CD4-positive, alpha-beta T cell treated with Interleukin-15 for 4 hours (primary cell): ENCODE measurements around the gene CLASP1.
"Not testable (repeated sequence)": the region's sequence is repeated elsewhere in the genome, so short reads cannot be mapped to it uniquely, and the experiment has no call there.

Source experiments
- DNase-seq: peaks from one replicate; pipeline ENCODE4 v3.0.0-alpha.2; 2020; ENCODE audit warnings: low spot score

The CLASP1 gene

GRCh38 chr2:121374412-121375075 is 274.7 kb downstream of the CLASP1 start:
- DNase-seq: not testable (repeated sequence)

DNA sequence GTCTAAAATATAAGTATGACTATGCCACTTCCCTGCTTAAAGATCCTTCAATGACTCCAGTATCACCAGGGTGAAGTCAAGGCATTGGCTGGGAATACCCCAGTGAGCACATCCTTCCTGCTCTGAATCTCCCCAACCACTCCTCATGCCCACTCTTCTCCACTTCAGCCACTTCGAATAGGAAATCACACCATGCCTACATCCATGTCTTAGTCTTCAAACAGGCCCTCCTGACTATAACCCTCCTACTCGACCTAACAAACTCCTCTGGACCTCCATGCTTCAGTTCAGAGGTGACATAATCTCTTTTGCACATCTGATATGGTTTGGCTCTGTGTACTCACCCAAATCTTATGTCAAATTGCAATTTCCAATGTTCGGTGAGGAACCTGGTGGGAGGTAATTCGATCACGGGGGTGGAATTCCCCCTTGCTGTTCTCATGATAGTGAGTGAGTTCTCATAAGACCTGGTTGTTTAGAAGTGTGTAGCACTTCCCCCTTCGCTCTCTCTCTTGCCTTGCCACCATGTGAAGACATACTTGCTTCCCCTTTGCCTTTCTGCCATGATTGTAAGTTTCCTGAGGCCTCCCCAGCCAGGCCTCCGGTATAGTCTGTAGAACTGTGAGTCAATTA is 276.4 kb downstream of the CLASP1 start:
- no peak for DNase-seq

DNA sequence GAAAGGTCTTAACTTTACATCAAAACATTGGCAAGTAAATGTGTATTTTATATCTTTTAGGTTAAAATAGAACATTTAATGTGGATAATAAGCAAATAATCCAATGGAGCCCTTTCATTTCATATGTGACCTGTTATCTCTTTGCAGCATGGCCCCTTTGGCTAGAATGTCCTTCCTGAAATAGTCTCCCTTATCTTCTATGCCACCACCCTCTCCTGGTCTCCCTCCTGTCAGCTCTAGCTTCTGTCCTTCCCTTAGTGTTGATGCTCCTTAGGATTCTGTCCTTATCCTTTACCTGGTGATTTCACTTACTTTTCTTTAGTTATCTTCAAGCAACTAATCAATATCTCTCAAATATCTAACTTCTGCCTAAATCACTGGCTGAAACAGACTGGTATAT is 277.2 kb downstream of the CLASP1 start:
- no peak for DNase-seq

GRCh38 chr2:121368836-121369235 is 280.4 kb downstream of the CLASP1 start:
- no peak for DNase-seq

GRCh38 chr2:121368155-121368554 is 281.1 kb downstream of the CLASP1 start:
- DNase-seq: no peak

- DNase-seq: no peak
Observed at GRCh38 chr2:121367246-121367900, 281.9 kb downstream of the CLASP1 start.

DNA sequence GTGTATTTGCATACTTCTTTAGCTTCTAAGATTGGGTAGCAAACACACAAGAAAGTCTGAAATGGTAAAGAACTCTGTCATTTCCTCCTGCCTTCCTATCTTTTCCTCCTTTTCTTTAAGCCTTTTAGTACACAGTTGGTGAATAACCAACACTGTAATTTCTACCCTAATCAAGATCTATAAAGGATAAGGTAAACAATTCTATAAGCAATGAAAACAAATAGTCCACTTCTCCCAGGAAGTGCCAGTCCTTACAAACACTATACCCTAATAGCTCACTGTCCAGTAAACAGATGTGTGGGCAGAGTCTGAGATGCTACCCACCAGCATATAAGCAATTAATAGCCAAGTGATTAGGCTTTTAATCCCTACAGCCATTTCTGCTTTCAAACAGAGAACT is 283.2 kb downstream of the CLASP1 start:
- DNase-seq: no peak

DNA sequence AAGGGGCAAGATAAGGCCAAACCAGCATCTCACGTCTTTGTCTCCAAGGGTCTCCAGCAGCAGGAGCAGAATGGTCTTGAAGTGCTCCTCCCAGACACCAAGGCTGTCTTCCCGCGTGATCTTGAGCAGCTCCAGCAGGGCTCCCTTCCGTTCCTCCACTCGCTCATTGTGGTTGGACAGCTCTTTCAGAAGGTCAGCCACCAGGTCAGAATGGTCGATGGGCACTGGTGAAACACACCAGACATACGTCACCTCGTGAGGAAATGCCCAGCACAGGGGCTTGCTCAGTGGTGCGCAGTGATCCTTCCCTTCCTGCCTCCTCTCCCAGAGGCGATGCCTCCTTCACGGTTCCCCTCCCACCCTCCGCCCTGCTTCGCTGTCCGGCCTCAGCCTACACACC is 284.2 kb downstream of the CLASP1 start:
- DNase-seq: no peak

DNA sequence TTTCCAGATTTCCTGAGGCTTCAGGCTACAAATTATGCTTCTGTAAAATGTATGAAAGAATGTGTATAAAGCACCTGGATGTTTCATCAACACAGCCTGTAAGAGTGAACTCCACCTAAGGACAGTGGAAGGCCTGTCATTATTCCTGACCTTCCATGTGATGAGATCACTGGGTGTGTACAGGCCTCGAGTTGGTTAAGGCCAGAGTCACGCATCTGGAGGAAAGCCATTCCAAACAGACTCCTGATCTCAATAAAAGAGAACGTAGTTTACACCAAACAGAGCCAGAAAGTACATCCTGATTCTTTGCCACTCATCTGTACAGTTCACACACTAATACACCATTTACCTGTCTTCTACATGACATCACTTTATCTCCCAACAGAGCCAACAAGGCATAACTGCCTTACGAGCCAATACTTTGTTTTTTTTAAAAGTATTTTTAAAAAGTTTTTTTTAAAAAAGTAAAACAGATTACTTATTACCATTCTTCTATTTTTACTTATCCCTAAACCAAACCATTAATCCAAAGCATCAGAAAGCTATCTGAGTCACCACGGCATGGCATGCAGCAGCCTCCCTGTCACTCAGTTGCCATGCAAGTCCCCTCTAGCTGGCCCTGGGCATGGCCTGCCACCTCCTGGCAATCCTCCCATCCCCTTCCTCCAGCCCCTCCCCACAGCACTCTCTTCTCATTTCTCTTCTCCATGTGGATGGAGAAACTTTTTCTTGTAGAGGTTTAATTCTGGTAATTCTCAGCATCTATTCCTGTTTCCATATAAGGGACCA is 285.4 kb downstream of the CLASP1 start:
- DNase-seq: no peak

DNA sequence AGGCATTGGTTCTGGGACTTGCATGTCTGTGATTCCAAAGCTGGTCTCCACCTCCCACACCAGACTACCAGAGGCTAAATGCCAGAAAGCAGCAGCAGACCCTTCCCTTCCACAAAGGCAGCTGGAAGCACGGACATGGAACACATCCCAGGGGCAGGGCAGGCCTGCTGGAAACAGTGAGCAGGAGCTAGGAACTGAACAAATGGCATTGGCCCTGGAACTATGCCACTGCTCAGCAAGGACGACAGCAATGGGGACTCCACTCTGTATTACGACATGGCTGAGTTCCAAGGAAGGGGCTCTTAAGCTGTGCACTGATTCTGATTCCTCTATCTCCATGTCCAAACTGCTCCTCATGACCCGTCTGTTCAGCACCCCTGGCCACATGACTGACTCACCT is 286.5 kb downstream of the CLASP1 start:
- no peak for DNase-seq

- no peak for DNase-seq
Observed at GRCh38 chr2:121362226-121362625, 287.0 kb downstream of the CLASP1 start.

DNA sequence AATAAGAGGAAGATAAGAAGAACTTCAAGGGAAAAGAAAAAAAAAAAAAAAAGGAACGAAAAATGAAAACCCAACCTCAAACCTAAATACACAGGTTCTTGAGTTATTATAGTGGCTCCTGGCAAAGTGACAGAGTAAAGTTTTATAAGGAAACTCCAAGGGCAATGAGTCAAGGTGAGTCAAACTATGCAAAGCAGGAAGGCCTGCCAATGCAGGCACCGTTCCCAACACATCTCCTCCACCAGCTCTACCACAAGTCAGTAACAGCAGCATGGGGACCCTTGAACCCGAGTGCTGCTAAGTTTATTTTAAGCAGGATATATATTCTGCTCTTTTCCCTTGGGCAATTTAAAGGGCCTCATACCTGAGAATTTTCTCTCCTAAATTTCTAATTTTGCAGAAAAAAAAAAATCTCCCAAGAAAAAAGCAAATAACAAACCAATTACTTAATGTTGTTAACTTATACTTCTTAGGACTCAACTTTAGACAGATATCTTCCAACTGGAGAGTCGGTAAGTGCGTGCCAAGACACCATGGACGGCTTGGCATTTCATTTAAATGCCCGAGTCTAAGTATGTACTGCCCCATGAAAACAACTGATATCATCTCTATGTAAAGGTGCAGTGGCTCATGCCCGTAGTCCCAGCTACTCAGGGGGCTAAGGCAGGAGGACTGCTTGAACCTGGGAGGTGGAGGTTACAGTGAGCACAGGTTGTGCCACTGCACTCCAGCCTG is 288.5 kb downstream of the CLASP1 start:
- no peak for DNase-seq

DNA sequence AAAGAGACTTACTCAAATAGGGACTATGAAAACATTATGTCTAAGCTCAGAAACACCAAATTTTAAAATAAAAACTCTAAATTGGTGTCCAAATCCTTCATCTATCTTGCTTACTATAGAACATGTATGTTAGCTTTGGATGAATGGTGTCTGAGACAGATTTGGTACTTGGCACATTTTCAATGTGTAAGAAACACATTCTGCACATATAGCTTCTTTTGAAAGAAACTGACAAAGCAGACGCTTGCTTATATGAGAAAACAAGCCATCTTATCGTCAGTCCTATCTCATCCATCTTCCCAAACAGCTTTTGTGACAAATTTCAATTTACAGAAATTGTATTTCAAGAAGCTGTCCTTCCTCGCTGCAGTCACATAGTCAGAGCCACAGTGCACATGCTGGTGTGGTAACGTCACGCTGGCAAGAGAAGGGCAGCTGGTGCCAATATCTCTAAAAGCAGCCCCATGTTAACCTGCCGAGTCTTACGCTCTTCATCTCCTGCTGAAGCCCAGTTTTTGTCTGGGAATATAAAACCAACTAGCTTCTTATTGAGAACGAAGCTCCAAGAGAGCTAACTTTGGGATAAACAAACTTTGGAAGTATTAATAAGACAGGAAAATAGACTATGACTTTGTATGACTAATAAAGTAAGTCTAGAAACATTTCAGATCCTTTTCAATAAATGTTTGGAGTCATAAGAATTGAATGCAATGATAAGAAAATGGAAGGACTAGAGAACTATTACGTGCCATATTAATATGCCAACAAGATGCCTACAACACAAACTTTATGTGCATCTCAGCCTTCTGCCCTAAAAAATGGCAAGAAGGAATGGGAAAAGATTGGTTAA is 289.3 kb downstream of the CLASP1 start:
- DNase-seq: no peak

GRCh38 chr2:121359170-121359569 is 290.1 kb downstream of the CLASP1 start:
- DNase-seq: no peak

- no peak for DNase-seq
Observed at GRCh38 chr2:121358291-121358690, 291.0 kb downstream of the CLASP1 start.

DNA sequence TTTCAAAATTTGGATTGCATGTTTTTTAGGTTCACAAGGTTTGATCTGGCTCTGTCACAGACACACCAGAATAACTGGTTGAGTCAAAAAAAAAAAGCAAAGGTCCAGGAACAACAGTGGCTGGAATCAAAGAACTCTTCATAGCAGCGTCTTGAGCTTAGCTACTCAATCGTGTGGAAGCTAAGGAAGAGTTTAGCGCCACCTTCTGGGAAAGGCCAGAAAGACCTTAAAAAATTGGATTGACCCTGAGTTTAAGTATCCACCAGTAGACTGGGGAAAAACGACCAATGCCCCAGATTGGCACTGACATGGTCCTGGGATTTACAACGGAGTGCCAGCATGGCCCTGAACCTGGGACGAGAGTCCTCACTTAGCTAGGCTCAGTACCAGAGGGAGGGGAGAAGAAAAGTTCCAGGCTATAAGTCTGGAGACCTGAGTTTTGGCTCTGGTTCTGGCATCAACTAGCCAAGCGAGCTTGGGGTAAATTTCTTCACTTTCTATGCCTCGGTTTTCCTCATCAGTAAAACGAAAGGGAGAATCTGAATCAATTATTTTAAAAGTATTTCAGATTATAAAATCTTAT is 293.1 kb downstream of the CLASP1 start:
- DNase-seq: peak; percentile 4

DNA sequence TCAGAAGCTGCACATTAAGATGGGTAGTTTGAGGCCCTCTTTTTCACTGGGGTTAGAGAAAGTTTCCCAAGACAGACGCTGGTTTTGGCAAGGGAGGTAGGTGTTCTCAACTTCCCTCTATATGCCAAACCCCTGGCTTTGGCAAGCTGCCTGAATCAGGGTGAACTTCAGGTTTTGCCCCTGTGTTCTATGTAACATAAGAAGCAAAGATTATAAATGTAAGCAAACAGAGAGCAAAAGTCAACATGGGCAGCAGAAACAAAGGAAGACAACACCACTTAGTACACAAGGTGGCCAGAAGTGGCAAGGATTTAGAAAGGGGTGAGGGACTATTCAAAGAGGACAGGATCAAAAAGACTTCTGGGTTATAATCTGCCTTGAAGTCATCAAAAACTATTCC is 293.8 kb downstream of the CLASP1 start:
- no peak for DNase-seq

DNA sequence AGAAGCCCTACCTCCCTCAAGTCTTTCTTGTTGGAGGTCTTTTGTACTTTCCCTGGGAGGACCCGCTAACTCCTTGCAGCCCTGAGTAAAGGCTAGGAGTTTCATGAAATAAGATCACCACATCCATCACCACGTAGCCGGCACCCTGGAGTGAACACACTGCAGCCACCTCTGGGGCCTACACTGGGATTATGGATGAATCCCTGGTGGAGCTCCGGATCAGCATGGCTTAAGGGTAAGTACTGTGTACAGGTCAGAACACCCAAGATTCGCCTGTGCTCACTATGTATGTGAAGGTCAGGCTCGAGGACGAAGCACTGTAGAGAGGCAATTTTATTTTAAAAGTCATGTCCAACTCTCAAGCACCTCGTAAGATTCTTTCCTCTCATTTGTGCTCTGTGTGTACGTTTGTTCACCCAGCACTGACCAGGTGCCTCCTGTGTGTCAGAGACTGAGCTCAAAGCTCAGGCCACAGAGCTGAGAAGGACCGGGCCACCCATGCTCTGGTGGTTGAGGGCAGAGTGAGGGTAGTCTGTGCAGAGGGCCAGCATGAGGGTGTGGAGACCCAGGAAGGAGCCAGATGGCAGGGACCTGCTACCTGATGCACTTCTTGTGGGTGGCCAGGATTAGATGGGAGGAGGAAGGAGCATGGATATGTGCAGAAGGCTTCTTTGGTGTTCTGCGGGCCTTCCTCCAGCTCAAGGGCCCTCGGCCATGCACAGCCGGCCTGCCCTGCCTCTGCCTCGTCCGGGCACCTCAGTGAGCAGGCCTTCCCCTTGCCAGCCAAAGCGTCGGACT is 297.5 kb downstream of the CLASP1 start:
- no peak for DNase-seq

- DNase-seq: no peak
Observed at GRCh38 chr2:121350890-121351289, 298.4 kb downstream of the CLASP1 start.

DNA sequence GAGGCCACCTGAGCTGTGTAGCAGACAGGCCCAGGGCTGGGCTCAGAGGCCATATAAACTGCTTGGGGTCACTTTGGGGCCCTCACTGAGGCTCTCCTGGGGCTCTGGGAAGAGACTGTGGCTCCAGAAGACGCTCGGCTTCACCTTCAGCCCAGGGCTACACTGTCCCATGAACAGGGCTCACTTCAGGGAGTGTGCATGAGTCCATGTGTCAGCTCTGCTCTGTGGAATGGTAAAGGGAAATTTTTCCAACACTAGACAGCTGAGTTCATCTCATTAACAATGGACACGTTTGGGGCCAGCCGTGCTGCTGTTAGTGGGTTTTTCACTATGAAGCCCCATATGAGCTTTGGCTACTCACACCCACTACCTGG is 298.9 kb downstream of the CLASP1 start:
- no peak for DNase-seq
